Measurements from ENCODE around the gene HOTAIR.

The HOTAIR gene

GRCh38 chr12:53986686-53987483 is 12.1 kb upstream of the HOTAIR start:
- TF ChIP-seq ZFX (IDR thresholded peaks at IDR 0.05) = no peak
- H3K27ac ChIP-seq = no peak overlapping the region

- no peak overlapping the region for H3K27ac ChIP-seq
Observed at GRCh38 chr12:53985994-53986685, 11.4 kb upstream of the HOTAIR start.

GRCh38 chr12:53985692-53985993 is 10.9 kb upstream of the HOTAIR start:
- no peak overlapping the region for H3K27ac ChIP-seq
- TF ChIP-seq ZFX (IDR thresholded peaks at IDR 0.05) = no peak
- TF ChIP-seq CTCF (conservative IDR thresholded peaks at IDR 0.05) = no peak

More at GRCh38 chr12:53985994-53986685, 11.4 kb upstream of the HOTAIR start:
- TF ChIP-seq CTCF (conservative IDR thresholded peaks at IDR 0.05) (no peak), ZFX (IDR thresholded peaks at IDR 0.05) (no peak)

GRCh38 chr12:53984901-53985691 is 10.3 kb upstream of the HOTAIR start, which contains the start of gene HOXC10:
TSS of gene HOXC10 (plus strand) at chr12:53985146. CDS start at chr12:53985260, 114 bp downstream.
- TF ChIP-seq CTCF (conservative IDR thresholded peaks at IDR 0.05) (no peak; the same call in 1 of the 2 replicates), ZFX (IDR thresholded peaks at IDR 0.05) (no peak)
- no peak within 1 kb of the TSS; the same call in 1 of the 2 replicates for H3K27ac ChIP-seq

GRCh38 chr12:53983950-53984572 is 9.3 kb upstream of the HOTAIR start:
- no peak overlapping the region; the same call in 1 of the 2 replicates for H3K27ac ChIP-seq
- no peak for TF ChIP-seq CTCF (conservative IDR thresholded peaks at IDR 0.05)
- no peak for TF ChIP-seq ZFX (IDR thresholded peaks at IDR 0.05)

GRCh38 chr12:53983568-53983949 is 8.8 kb upstream of the HOTAIR start:
- no peak overlapping the region; the same call in 1 of the 2 replicates for H3K27ac ChIP-seq
- TF ChIP-seq ZFX (IDR thresholded peaks at IDR 0.05) = no peak
- no peak for TF ChIP-seq CTCF (conservative IDR thresholded peaks at IDR 0.05)
